Activated CD8-positive, alpha-beta T cell treated with anti-CD3 and anti-CD28 coated beads for 36 hours (primary cell): ENCODE measurements around the gene PRKCB. TPM values are rescaled to one million over a fixed set of nuclear protein-coding genes. Genes with fewer than 3 reads are reported as not detected.
"Not testable (repeated sequence)": the region's sequence is repeated elsewhere in the genome, so short reads cannot be mapped to it uniquely, and the experiment has no call there.

Experiments used
- ATAC-seq: fragments of 200-7000 bp; cut with Tn5 transposase; one replicate; pipeline ENCODE4 v1.10.0; 2021; ENCODE audit warnings: mild to moderate bottlenecking, moderate library complexity
- CTCF ChIA-PET: fragments of 350-600 bp; sonication (Branson Sonifier 250); formaldehyde crosslinking; loops from one replicate; lab custom pipeline; 2021; ENCODE audit warnings: antibody characterized with exemption; lab: Charles Lee
- POLR2A ChIA-PET: fragments of 350-600 bp; sonication (Branson Sonifier 250); formaldehyde crosslinking; loops from one replicate; lab custom pipeline; 2021; ENCODE audit warnings: antibody characterized with exemption; lab: Charles Lee
- DNase-seq: peaks from one replicate; pipeline ENCODE4 v3.0.0-alpha.2; 2020
- H3K27ac Mint-ChIP-seq: one replicate; pipeline ENCODE4 v1.8.0; 2021; ENCODE audit warnings: mild to moderate bottlenecking, mixed read lengths
- H3K27me3 Mint-ChIP-seq: one replicate; pipeline ENCODE4 v1.8.0; 2021; ENCODE audit warnings: mixed read lengths
- H3K36me3 Mint-ChIP-seq: one replicate; pipeline ENCODE4 v1.8.0; 2021; ENCODE audit warnings: low read depth, mixed read lengths
- H3K4me1 Mint-ChIP-seq: one replicate; pipeline ENCODE4 v1.8.0; 2021; ENCODE audit warnings: low read depth, mixed read lengths
- H3K4me3 Mint-ChIP-seq: one replicate; pipeline ENCODE4 v1.8.0; 2021; ENCODE audit warnings: mild to moderate bottlenecking, moderate library complexity, mixed read lengths
- H3K9me3 Mint-ChIP-seq: one replicate; pipeline ENCODE4 v1.8.0; 2021; ENCODE audit warnings: mixed read lengths
- intact Hi-C: fragments of 100-400 bp; cut with micrococcal nuclease; formaldehyde crosslinking; loops from one replicate; pipeline ENCODE4 v1.10.0; 2022
- total RNA-seq, 2 experiments: library from RNA; stranded (reverse); gene quantifications; one replicate each; pipeline ENCODE4 v1.2.3, GENCODE V29; 2021
- TF ChIP-seq, protein P1 (sequence below): fragments of 200-600 bp; IDR thresholded peaks from one replicate; pipeline ENCODE4 v1.8.0; 2022; ENCODE audit warnings: antibody characterized with exemption, mild to moderate bottlenecking

The PRKCB gene
- total RNA-seq, 2 experiments from 2014 or later: 101 to 105 TPM

DNA sequence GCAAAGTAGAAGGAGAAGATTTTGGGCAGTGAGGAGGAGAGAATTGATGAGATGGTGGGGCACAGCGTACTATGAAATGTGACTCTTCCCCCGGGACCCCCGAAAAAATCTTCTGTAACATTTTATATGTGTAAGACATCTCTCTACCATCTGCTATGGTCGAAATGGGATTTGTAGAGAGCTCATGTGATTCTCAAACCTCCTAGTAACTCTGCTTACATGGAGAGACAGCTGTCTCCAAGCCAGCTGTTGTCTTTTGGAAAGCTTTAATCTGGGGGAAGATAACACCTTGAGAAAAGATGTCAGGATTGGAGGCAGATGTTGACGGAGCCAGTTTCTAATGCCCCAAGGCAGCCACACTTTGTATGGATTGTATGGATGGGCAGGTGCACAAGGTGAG lies 94.1 kb downstream of the PRKCB start:
- Mint-ChIP-seq H3K4me1 (peaks cover 29% of the 10 kb centered on the region), H3K36me3 (peaks cover 25% of the 10 kb centered on the region), H3K27me3 (no peaks in the 10 kb centered on the region), H3K9me3 (peaks cover 1% of the 10 kb centered on the region), H3K4me3 (no peak overlapping the region), H3K27ac (no peak overlapping the region)
- CTCF ChIA-PET: interaction anchor here (1.2 to 2.6 kb wide), 4 partner anchors 14 to 129 kb away, joined by 3 to 11 read pairs (median 6); no protein-coding TSS in a partner anchor
- TF ChIP-seq, protein P1, sequence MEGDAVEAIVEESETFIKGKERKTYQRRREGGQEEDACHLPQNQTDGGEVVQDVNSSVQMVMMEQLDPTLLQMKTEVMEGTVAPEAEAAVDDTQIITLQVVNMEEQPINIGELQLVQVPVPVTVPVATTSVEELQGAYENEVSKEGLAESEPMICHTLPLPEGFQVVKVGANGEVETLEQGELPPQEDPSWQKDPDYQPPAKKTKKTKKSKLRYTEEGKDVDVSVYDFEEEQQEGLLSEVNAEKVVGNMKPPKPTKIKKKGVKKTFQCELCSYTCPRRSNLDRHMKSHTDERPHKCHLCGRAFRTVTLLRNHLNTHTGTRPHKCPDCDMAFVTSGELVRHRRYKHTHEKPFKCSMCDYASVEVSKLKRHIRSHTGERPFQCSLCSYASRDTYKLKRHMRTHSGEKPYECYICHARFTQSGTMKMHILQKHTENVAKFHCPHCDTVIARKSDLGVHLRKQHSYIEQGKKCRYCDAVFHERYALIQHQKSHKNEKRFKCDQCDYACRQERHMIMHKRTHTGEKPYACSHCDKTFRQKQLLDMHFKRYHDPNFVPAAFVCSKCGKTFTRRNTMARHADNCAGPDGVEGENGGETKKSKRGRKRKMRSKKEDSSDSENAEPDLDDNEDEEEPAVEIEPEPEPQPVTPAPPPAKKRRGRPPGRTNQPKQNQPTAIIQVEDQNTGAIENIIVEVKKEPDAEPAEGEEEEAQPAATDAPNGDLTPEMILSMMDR: no peak
- ATAC-seq (no peak), DNase-seq (no peak)
- intact Hi-C loops: no loop called here
- POLR2A ChIA-PET: no interaction called here

DNA sequence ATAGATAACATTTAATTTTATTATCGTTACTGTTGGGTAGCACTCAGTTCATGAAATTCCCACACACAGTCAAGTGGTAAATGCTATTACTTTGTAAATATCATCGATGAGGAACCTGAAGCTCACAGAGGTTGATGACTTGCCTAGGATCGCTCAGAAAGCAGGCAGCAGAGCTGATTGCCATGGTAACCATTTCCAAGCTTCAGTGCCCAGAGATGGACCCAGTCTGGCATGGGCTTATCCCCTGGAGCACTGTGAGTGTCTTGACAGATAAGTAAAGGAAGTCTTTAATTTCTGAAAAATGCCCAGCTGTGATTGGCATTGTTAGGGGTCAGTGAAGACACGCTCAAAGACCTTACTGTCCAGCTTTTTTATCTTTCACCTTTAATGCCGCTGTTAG lies 95.0 kb downstream of the PRKCB start:
- Mint-ChIP-seq H3K4me1 (peaks cover 32% of the 10 kb centered on the region), H3K4me3 (no peak overlapping the region), H3K9me3 (peaks cover 1% of the 10 kb centered on the region), H3K27me3 (no peaks in the 10 kb centered on the region), H3K27ac (no peak overlapping the region), H3K36me3 (peaks cover 17% of the 10 kb centered on the region)
- TF ChIP-seq, protein P1: no peak
- intact Hi-C loops: no loop called here
- ATAC-seq (no peak), DNase-seq (no peak)
- POLR2A ChIA-PET: interaction anchor here (0.8 kb wide), 1 partner anchor 10 kb away, joined by 3 read pairs; no protein-coding TSS in a partner anchor
- CTCF ChIA-PET: interaction anchor here (1.0 to 2.6 kb wide), 6 partner anchors 9 to 322 kb away, joined by 3 to 11 read pairs (median 4); no protein-coding TSS in a partner anchor

DNA sequence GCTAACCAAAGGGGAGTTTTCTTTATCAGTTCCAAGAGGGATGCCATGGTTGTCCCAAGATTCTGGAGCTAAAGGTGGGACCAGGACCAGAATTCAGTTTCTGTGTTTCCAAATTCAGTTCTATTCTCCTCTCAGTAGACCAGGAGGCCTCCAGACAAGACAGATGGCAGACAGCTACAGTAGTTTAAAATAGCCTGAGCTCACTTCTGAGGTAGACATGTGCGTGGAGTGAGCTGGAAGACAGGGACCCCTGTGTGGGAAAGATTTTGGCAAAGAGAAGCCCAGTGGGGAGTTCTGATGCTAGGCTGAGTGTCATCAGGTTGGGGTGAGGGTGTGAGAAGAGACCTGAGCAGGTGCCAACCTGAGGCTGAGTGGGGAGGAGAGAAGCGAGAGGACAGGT lies 95.4 kb downstream of the PRKCB start:
- Mint-ChIP-seq H3K27me3 (no peaks in the 10 kb centered on the region), H3K4me1 (peaks cover 35% of the 10 kb centered on the region), H3K27ac (no peak overlapping the region), H3K4me3 (no peak overlapping the region), H3K9me3 (peaks cover 3% of the 10 kb centered on the region), H3K36me3 (peaks cover 18% of the 10 kb centered on the region)
- intact Hi-C loops: no loop called here
- CTCF ChIA-PET: interaction anchor here (1.0 to 2.6 kb wide), 5 partner anchors 9 to 322 kb away, joined by 3 to 11 read pairs (median 4); no protein-coding TSS in a partner anchor
- POLR2A ChIA-PET: interaction anchor here (0.8 kb wide), 1 partner anchor 10 kb away, joined by 3 read pairs; no protein-coding TSS in a partner anchor
- TF ChIP-seq, protein P1: no peak
- no peak for ATAC-seq
- no peak for DNase-seq

DNA sequence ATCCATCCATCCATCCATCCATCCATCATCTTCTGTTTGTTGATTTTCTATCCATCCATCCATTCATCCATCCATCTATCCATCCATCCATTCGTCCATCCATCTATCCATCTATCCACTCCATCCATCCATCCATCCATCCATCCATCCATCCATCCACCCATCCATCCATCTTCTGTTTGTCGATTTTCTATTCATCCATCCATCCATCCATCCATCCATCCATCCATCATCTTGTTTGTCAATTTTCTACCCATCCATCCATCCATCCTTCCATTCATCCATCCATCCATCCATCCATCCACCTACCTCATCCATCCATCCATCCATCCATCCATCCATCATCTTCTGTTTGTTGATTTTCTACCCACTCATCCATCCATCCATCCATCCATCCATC lies 97.9 kb downstream of the PRKCB start:
- not testable (repeated sequence) for DNase-seq

DNA sequence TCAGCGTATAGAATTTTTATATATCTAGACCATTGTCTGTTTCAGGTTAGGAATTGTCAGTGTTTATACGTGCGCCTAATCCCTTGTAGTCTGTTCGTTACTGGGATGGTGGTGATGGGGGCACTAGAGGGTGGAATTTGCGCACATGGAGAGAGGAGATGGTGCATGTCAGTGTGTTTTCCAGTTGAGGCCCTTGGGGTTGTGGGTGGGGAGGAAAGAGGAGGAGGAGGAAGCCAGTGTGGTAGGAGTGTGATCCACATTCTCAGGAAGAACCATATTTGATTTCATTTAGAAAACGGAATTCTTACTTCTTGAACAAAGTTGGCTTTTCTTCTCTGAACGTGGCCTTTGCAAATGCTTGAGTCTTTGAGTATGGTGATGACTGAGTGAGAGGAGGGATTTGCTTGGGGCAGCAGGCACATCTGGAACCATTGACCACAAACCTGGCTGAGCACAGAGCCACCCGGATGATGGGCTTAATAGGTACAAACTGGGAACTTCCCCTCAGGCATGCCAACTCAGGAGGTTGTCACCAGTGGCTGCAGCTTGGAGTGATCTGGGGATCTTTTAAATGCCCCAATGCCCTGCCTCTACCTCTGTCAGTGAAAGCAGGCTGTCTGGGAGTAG lies 98.9 kb downstream of the PRKCB start:
- Mint-ChIP-seq H3K9me3 (peaks cover 5% of the 10 kb centered on the region), H3K36me3 (peaks cover 20% of the 10 kb centered on the region), H3K4me1 (peaks cover 31% of the 10 kb centered on the region), H3K27me3 (no peaks in the 10 kb centered on the region), H3K4me3 (no peak overlapping the region), H3K27ac (peak overlapping the region; percentile 39)
- intact Hi-C loops: no loop called here
- no peak for DNase-seq
- no peak for ATAC-seq
- ChIA-PET POLR2A (interaction anchor here (0.8 kb wide), 1 partner anchor 21 kb away, joined by 3 read pairs; no protein-coding TSS in a partner anchor), CTCF (interaction anchor here (1.2 kb wide), 1 partner anchor 9 kb away, joined by 3 read pairs; no protein-coding TSS in a partner anchor)
- TF ChIP-seq, protein P1: no peak

More for the DNA sequence above, 97.9 kb downstream of the PRKCB start:
- ATAC-seq, intact Hi-C loops, H3K27ac Mint-ChIP-seq, H3K27me3 Mint-ChIP-seq, H3K9me3 Mint-ChIP-seq, H3K4me3 Mint-ChIP-seq: not testable (repeated sequence)
- peaks cover 33% of the 10 kb centered on the region for H3K4me1 Mint-ChIP-seq
- CTCF ChIA-PET: interaction anchor here (1.2 to 1.4 kb wide), 2 partner anchors 10 to 130 kb away, joined by 3 to 4 read pairs; no protein-coding TSS in a partner anchor
- H3K36me3 Mint-ChIP-seq: peaks cover 20% of the 10 kb centered on the region
- POLR2A ChIA-PET: interaction anchor here (0.8 to 1.2 kb wide), 2 partner anchors 11 to 20 kb away, joined by 3 to 5 read pairs; no protein-coding TSS in a partner anchor
